CD4-positive, alpha-beta T cell treated with Interleukin-15 for 4 hours (primary cell): ENCODE results near the gene HSD11B1L.
"Not testable (repeated sequence)": the region's sequence is repeated elsewhere in the genome, so short reads cannot be mapped to it uniquely, and the experiment has no call there.

Source experiments
- DNase-seq: peaks from one replicate; pipeline ENCODE4 v3.0.0-alpha.2; 2020; ENCODE audit warnings: low spot score

Gene HSD11B1L

GRCh38 chr19:5686647-5687359, 6.0 kb downstream of the HSD11B1L start:
- peak; percentile 96 for DNase-seq

GRCh38 chr19:5687360-5688198, 6.8 kb downstream of the HSD11B1L start:
- DNase-seq, result no peak

GRCh38 chr19:5688262-5688881, 7.5 kb downstream of the HSD11B1L start:
- not testable (repeated sequence) for DNase-seq

GRCh38 chr19:5690125-5690954, 9.5 kb downstream of the HSD11B1L start, which contains the start of gene RPL36:
TSS of gene RPL36 (plus strand) at chr19:5690295. CDS start at chr19:5690508, 213 bp downstream.
- peak; percentile 98 for DNase-seq

GRCh38 chr19:5690955-5691821, 10.4 kb downstream of the HSD11B1L start:
- DNase-seq, result peak; percentile 15

GRCh38 chr19:5691822-5692722, 11.2 kb downstream of the HSD11B1L start:
- no peak for DNase-seq

- no peak for DNase-seq
Observed at GRCh38 chr19:5692723-5693194, 11.9 kb downstream of the HSD11B1L start.

GRCh38 chr19:5693195-5694166, 12.7 kb downstream of the HSD11B1L start:
- DNase-seq, result no peak

GRCh38 chr19:5694167-5694955, 13.5 kb downstream of the HSD11B1L start:
- DNase-seq, result no peak

GRCh38 chr19:5694956-5695648, 14.3 kb downstream of the HSD11B1L start:
- DNase-seq, result no peak

GRCh38 chr19:5695649-5696195, 14.9 kb downstream of the HSD11B1L start:
- no peak for DNase-seq

GRCh38 chr19:5696196-5697021, 15.6 kb downstream of the HSD11B1L start:
- no peak for DNase-seq

GRCh38 chr19:5697022-5697889, 16.4 kb downstream of the HSD11B1L start:
- DNase-seq, result no peak

- DNase-seq, result no peak
Observed at GRCh38 chr19:5697890-5698634, 17.2 kb downstream of the HSD11B1L start.
